ENCODE results near the gene MYO15A. TPM values are rescaled to one million over a fixed set of nuclear protein-coding genes. Genes with fewer than 3 reads are reported as not detected.

The MYO15A gene
- total RNA-seq, 1 donor from 2014 or later: 1.8 TPM

DNA sequence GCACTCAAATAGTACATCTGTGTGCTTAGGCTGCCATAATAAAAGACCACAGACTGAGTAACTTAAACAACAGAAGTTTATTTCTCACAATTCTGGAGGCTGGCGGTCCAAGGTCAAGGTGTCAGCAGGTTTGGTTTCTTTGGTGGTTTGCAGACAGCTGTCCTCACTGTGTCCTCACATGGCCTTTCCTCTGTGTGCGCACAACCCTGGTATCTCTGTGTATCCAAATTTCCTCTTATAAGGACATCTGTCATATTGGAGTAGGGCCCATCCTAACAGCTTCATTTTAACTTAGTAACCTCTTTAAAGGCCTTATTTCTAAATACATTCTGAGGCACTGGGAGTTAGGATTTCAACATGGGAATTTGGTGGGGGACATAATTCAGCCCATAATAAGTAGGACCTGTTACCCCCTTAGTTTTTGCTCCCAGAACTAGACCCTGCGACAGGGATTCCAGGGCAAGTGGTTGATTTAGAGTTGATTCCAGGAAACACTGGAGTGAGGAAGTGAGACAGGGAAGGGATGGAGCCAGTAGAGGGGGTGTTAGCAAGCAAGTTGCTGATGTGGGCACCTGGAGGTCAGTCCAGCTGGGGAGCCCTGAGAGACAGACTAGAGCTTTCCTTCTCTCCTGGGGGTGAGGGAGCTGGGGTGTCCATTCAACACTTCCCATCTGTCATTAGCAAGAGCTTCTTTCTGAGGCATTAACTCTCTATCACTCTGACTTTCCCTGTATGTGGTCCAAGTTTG is 64.1 kb downstream of the MYO15A start:
- Mint-ChIP-seq H3K27me3 (no peaks in the 10 kb centered on the region), H3K4me3 (no peak overlapping the region), H3K36me3 (no peaks in the 10 kb centered on the region), H3K9me3 (no peaks in the 10 kb centered on the region), H3K27ac (no peak overlapping the region), H3K4me1 (ENCODE audit: unreplicated experiment) (peaks cover 6% of the 10 kb centered on the region)
- TF ChIP-seq, protein P1, sequence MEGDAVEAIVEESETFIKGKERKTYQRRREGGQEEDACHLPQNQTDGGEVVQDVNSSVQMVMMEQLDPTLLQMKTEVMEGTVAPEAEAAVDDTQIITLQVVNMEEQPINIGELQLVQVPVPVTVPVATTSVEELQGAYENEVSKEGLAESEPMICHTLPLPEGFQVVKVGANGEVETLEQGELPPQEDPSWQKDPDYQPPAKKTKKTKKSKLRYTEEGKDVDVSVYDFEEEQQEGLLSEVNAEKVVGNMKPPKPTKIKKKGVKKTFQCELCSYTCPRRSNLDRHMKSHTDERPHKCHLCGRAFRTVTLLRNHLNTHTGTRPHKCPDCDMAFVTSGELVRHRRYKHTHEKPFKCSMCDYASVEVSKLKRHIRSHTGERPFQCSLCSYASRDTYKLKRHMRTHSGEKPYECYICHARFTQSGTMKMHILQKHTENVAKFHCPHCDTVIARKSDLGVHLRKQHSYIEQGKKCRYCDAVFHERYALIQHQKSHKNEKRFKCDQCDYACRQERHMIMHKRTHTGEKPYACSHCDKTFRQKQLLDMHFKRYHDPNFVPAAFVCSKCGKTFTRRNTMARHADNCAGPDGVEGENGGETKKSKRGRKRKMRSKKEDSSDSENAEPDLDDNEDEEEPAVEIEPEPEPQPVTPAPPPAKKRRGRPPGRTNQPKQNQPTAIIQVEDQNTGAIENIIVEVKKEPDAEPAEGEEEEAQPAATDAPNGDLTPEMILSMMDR (conservative IDR thresholded peaks at IDR 0.05): no peak
- DNase-seq (ENCODE audit: extremely low spot score, unreplicated experiment): no peak

DNA sequence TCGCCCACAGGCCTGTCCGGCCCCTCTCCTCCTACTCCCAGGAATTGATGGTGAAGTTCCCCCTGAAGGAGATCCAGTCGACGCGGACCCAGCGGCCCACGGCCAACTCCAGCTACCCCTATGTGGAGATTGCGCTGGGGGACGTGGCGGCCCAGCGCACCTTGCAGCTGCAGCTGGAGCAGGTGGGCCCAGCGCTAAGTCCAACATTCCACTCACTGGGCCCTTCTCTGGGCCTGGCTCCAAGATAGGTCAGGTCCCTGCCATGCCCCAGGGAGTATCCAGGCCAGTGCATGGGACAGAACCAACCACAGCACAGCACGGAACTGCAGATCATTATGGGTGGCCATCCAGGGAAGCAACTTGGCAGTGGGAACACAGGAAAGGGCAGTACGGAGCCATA is 65.2 kb downstream of the MYO15A start:
- TF ChIP-seq, protein P1 (conservative IDR thresholded peaks at IDR 0.05): no peak
- Mint-ChIP-seq H3K27ac (no peak overlapping the region), H3K9me3 (no peaks in the 10 kb centered on the region), H3K27me3 (no peaks in the 10 kb centered on the region), H3K4me1 (ENCODE audit: unreplicated experiment) (peaks cover 6% of the 10 kb centered on the region), H3K4me3 (no peak overlapping the region), H3K36me3 (no peaks in the 10 kb centered on the region)
- no peak for DNase-seq (ENCODE audit: extremely low spot score, unreplicated experiment)

DNA sequence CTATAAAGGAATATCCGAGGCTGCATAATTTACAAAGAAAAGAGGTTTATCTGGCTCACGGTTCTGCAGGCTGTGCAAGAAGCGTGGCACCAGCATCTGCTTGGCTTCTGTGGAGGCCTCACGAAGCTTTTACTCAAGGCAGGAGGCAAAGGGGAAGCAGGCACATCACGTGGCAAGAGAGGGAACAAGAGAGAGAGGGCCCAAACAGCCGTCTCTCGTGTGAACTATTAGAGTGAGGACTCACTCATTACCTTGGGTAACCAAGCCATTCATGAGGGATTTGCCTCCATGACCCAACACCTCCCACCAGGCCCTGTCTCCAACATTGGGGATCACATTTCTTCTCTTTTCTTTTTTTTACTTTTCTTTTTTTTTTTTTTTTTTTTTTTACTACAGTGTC is 67.6 kb downstream of the MYO15A start:
- Mint-ChIP-seq H3K27ac (no peak overlapping the region), H3K4me3 (no peak overlapping the region), H3K9me3 (no peaks in the 10 kb centered on the region), H3K27me3 (no peaks in the 10 kb centered on the region), H3K4me1 (ENCODE audit: unreplicated experiment) (peaks cover 14% of the 10 kb centered on the region), H3K36me3 (no peaks in the 10 kb centered on the region)
- no peak for DNase-seq (ENCODE audit: extremely low spot score, unreplicated experiment)
- TF ChIP-seq, protein P1 (conservative IDR thresholded peaks at IDR 0.05): no peak

DNA sequence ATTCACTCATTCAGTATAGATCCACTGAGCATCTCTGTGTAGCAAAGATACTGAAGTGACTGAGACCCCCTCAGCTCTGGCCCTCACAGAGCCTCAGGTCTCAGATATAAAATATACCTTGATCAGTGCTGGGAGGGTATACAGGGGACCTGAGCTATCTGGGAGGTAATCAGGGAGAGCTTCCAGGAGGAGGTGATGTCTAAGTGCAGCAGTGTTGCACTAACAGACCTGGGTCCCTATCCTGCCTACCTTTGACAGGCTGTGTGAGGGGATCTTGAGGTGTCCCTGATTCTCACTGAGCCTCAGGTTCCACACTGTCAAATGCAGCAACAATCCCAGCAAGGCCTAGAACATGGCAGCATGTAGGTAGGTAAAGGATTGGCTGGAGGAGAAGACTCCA is 68.6 kb downstream of the MYO15A start:
- H3K27ac Mint-ChIP-seq: no peak overlapping the region
- TF ChIP-seq, protein P1 (conservative IDR thresholded peaks at IDR 0.05): no peak
- H3K4me3 Mint-ChIP-seq: no peak overlapping the region
- no peaks in the 10 kb centered on the region for H3K27me3 Mint-ChIP-seq
- H3K36me3 Mint-ChIP-seq: no peaks in the 10 kb centered on the region
- DNase-seq (ENCODE audit: extremely low spot score, unreplicated experiment): no peak
- H3K4me1 Mint-ChIP-seq (ENCODE audit: unreplicated experiment): peaks cover 17% of the 10 kb centered on the region
- no peaks in the 10 kb centered on the region for H3K9me3 Mint-ChIP-seq

DNA sequence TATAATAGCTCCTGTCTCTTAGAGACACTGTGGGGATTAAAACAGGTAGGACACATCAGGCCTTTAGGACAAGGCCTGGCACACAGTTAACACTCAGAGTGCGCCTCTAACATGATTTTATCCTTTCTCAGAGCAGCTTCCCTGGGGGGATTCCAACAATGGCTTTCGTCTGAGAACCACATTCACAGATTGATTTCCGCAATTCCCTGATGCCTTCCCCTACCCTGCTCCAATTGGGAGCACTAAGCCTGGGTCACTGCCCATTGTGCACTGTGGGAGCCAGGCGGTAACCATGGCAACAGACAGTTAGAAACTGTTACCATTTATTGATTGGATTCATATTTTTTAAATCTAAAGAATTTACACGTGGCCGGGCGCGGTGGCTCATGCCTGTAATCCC is 69.2 kb downstream of the MYO15A start:
- TF ChIP-seq, protein P1 (conservative IDR thresholded peaks at IDR 0.05): no peak
- Mint-ChIP-seq H3K27me3 (no peaks in the 10 kb centered on the region), H3K36me3 (no peaks in the 10 kb centered on the region), H3K27ac (no peak overlapping the region), H3K4me3 (no peak overlapping the region), H3K9me3 (no peaks in the 10 kb centered on the region), H3K4me1 (ENCODE audit: unreplicated experiment) (peaks cover 19% of the 10 kb centered on the region)
- no peak for DNase-seq (ENCODE audit: extremely low spot score, unreplicated experiment)
